Measurements from ENCODE around the gene MT1B.

DNA sequence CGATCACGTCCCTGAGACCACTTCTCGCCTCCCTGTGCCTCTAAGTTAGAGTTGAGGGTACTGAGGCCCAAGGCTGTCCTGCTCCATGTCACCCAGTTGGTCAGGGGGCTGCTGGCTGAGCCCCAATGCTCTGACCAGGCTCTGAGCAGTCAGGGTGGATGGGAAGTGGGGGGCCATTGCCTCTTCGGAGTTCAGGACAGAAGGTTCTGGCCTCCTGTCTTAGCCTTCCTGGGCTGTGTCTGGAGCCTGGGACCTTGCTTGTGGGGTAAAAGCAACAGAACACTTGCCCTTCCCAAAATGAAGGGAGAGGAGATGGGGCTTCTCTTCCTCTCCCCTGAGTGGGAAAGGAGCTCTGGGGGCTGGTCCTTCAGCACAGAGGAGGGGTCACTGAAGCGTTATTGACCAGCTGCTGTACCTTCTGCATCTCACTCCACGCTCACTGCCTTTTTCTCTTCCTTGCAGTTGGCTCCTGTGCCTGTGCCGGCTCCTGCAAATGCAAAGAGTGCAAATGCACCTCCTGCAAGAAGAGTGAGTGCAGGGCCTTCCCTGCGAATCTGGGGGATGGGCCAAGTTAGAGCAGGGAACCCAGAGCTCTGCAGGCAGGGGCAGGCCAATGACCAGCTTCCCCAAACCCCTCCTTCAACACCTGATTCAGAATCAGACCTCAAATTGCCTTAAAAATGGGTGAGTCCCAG is 31.2 kb downstream of the MT1B start:
- TF ChIP-seq EZH2 (IDR thresholded peaks at IDR 0.05; ENCODE audit: borderline replicate concordance, low read length) = no peak
- TF ChIP-seq, protein P1, sequence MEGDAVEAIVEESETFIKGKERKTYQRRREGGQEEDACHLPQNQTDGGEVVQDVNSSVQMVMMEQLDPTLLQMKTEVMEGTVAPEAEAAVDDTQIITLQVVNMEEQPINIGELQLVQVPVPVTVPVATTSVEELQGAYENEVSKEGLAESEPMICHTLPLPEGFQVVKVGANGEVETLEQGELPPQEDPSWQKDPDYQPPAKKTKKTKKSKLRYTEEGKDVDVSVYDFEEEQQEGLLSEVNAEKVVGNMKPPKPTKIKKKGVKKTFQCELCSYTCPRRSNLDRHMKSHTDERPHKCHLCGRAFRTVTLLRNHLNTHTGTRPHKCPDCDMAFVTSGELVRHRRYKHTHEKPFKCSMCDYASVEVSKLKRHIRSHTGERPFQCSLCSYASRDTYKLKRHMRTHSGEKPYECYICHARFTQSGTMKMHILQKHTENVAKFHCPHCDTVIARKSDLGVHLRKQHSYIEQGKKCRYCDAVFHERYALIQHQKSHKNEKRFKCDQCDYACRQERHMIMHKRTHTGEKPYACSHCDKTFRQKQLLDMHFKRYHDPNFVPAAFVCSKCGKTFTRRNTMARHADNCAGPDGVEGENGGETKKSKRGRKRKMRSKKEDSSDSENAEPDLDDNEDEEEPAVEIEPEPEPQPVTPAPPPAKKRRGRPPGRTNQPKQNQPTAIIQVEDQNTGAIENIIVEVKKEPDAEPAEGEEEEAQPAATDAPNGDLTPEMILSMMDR (IDR thresholded peaks at IDR 0.05; ENCODE audit: low read length) = no peak
